ENCODE data around the gene ARID5A. TPM values are rescaled to one million over a fixed set of nuclear protein-coding genes. Genes with fewer than 3 reads are reported as not detected.

ARID5A gene
- total and polyA plus RNA-seq, 9 of the 15 experiments (the other 6 are each of a cell fraction or from before 2014, with no cell fraction given), result 0.14 to 12.5 (median 3.0) TPM

DNA sequence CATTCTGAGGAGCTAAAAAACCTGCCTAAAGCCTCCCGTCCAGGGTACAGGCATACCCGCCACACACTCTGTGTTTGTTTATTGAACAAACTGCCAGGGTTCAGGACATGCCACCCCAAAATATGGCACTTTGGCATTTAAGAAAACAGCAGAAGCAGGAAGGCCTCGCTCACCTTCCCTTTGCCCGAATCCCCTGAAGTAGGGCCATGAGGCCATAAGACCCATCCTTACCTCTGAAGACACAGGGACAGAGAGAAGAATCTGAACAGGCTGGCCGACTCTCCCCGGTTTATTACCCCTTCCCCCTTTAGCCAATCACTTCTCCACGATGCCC, 29.7 kb upstream of the ARID5A start:
- no peak for TF ChIP-seq TEAD4 (IDR thresholded peaks at IDR 0.05; ENCODE audit: low read length)
- no peak for TF ChIP-seq TEAD4 (CRISPR knock-in tag; IDR thresholded peaks at IDR 0.05; ENCODE audit: borderline replicate concordance)
- TF ChIP-seq THAP7 (CRISPR knock-in tag; IDR thresholded peaks at IDR 0.05), result no peak
- TF ChIP-seq KDM5B (IDR thresholded peaks at IDR 0.05; ENCODE audit: insufficient replicate concordance, low read depth, low read length), result no peak
- no peak for TF ChIP-seq IFI16 (CRISPR knock-in tag; IDR thresholded peaks at IDR 0.05)
- TF ChIP-seq RNF2 (IDR thresholded peaks at IDR 0.05), result no peak
- TF ChIP-seq ZNF77 (CRISPR knock-in tag; IDR thresholded peaks at IDR 0.05), result no peak
- TF ChIP-seq IRF2 (CRISPR knock-in tag; IDR thresholded peaks at IDR 0.05), result no peak
- TF ChIP-seq KDM1A (IDR thresholded peaks at IDR 0.05), result no peak
- TF ChIP-seq POLR3G (IDR thresholded peaks at IDR 0.05; ENCODE audit: extremely low read depth, insufficient read length, insufficient replicate concordance), result no peak
- TF ChIP-seq SIN3B (IDR thresholded peaks at IDR 0.05; ENCODE audit: low read depth), result no peak
- TF ChIP-seq ZNF717 (CRISPR knock-in tag; IDR thresholded peaks at IDR 0.05), result no peak
- WGBS (ENCODE audit: insufficient coverage, low coverage, missing lambda C conversion rate), result 12% methylated on average over 7 of the region's 7 CpGs
- H3K27ac ChIP-seq (ENCODE audit: extremely low read depth, low read depth, low read length), result no peak overlapping the region
- peaks cover 7 to 65% of the 10 kb centered on the region in 2 experiments; a peak in 4 of 5 replicates for H3K27me3 ChIP-seq (ENCODE audit: control insufficient read depth in 2 of 2, insufficient read depth in 2 of 2, low read length in 2 of 2)
- peaks cover 7 to 30% of the 10 kb centered on the region in 2 experiments; a peak in 4 of 5 replicates for H3K4me1 ChIP-seq (replicated peaks in 1 of 2; ENCODE audit: control insufficient read depth in 2 of 2, insufficient read depth in 2 of 2, low read length in 2 of 2)
- FAIRE-seq (no peak), DNase-seq (ENCODE audit: extremely low read depth in 1 of 4, low spot score in 3 of 4) (no peak), ATAC-seq (no peak)
- ChIA-PET POLR2A (no interaction called here), CTCF (ENCODE audit: low intra/inter-chr PET ratio) (interaction anchor here (0.6 kb wide), 1 partner anchor 299 kb away, joined by 3 read pairs; no protein-coding TSS in a partner anchor)
- H3K36me3 ChIP-seq (ENCODE audit: control insufficient read depth, insufficient read depth, low read length), result no peaks in the 10 kb centered on the region
- in situ Hi-C loops (cut with MboI) (loop anchor here (25.0 kb wide), 2 partner anchors 495 to 720 kb away; no protein-coding TSS in a partner anchor), intact Hi-C loops (cut with micrococcal nuclease) (loop anchor here (5.0 to 10.0 kb wide), 3 partner anchors 202 to 515 kb away; partner anchors contain the start of genes ANKRD36C, CIAO1, SNRNP200 and TMEM127)
- no peaks in the 10 kb centered on the region for H3K79me2 ChIP-seq (ENCODE audit: control insufficient read depth, insufficient read depth, low read length)
- no peaks in the 10 kb centered on the region for H3K9me3 ChIP-seq (replicated peaks; ENCODE audit: control insufficient read depth, insufficient read depth, low read depth, low read length)
- H3K4me2 ChIP-seq (ENCODE audit: insufficient read depth, low read length), result no peak overlapping the region
- peaks cover 2% of the 10 kb centered on the region for H3K9me1 ChIP-seq (ENCODE audit: control insufficient read depth, insufficient read depth, low read length)
- no peak overlapping the region for H2AFZ ChIP-seq (ENCODE audit: low read depth, low read length)
- H3K4me3 ChIP-seq, result no peak overlapping the region
- H4K20me1 ChIP-seq (replicated peaks; ENCODE audit: control insufficient read depth, insufficient read depth, low read length), result peaks cover 10% of the 10 kb centered on the region
- H3K9ac ChIP-seq (ENCODE audit: insufficient read depth in 1 of 2, low read depth in 2 of 2, low read length in 2 of 2), result no peak overlapping the region
- no TSS peak for BruUV-seq (replicated peaks)
